ENCODE data around the gene IQGAP1.
"Not testable (repeated sequence)": the region's sequence is repeated elsewhere in the genome, so short reads cannot be mapped to it uniquely, and the experiment has no call there.

Gene IQGAP1

DNA sequence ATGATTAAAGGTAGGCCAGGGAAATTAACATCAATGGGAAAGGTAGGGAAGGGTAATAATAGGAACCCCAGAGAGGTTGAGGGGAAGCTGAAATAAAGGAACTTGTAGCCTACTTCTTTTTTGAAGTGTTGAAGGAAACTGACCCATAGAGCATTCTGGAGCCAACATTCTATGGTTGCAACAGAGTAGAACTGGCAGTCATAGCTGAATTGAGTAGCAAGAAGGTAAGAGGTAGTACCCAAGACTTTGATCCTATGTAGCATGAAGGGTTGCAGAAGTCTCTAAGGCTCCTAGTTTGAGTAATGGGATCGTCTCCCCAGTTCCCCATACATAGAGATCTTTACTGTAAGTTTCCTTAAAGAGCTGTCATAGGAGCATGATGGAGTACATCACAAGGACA lies 43.4 kb upstream of the IQGAP1 start:
- TF ChIP-seq, protein P1, sequence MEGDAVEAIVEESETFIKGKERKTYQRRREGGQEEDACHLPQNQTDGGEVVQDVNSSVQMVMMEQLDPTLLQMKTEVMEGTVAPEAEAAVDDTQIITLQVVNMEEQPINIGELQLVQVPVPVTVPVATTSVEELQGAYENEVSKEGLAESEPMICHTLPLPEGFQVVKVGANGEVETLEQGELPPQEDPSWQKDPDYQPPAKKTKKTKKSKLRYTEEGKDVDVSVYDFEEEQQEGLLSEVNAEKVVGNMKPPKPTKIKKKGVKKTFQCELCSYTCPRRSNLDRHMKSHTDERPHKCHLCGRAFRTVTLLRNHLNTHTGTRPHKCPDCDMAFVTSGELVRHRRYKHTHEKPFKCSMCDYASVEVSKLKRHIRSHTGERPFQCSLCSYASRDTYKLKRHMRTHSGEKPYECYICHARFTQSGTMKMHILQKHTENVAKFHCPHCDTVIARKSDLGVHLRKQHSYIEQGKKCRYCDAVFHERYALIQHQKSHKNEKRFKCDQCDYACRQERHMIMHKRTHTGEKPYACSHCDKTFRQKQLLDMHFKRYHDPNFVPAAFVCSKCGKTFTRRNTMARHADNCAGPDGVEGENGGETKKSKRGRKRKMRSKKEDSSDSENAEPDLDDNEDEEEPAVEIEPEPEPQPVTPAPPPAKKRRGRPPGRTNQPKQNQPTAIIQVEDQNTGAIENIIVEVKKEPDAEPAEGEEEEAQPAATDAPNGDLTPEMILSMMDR (IDR thresholded peaks at IDR 0.05; ENCODE audit: low read depth, low read length, missing control alignments): no peak
- no peak for DNase-seq
- in situ Hi-C loops (cut with HindIII; ENCODE audit: low pct_ligation_motif_present, low sequenced_read_pairs): no loop called here
- no peak overlapping the region for H3K27ac ChIP-seq
- no peaks in the 10 kb centered on the region for H3K36me3 ChIP-seq (replicated peaks)
- no peaks in the 10 kb centered on the region for H3K27me3 ChIP-seq (replicated peaks)
- H3K4me3 ChIP-seq (ENCODE audit: low read depth, low read length): no peak overlapping the region

DNA sequence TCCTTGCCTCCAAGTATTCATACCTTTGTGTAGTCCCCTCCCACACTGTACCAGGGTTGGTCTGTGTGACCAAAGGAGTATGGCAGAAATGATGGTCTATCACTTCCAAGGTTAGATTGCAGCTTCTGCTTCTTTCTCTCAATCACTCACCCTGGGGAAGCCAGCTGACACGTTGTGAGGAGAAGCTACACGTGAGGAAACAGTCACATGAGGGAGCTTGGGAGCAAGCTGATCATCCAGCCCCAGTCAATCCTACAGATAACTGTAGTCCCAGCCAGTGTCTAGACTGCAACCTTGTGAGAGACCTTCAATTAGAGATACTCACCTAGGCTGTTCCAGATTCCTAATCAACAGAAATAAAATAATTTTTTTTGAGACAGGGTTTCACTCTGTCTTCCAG lies 42.2 kb upstream of the IQGAP1 start:
- no peak overlapping the region for H3K4me3 ChIP-seq (ENCODE audit: low read depth, low read length)
- TF ChIP-seq, protein P1 (IDR thresholded peaks at IDR 0.05; ENCODE audit: low read depth, low read length, missing control alignments): no peak
- in situ Hi-C loops (cut with HindIII; ENCODE audit: low pct_ligation_motif_present, low sequenced_read_pairs): no loop called here

DNA sequence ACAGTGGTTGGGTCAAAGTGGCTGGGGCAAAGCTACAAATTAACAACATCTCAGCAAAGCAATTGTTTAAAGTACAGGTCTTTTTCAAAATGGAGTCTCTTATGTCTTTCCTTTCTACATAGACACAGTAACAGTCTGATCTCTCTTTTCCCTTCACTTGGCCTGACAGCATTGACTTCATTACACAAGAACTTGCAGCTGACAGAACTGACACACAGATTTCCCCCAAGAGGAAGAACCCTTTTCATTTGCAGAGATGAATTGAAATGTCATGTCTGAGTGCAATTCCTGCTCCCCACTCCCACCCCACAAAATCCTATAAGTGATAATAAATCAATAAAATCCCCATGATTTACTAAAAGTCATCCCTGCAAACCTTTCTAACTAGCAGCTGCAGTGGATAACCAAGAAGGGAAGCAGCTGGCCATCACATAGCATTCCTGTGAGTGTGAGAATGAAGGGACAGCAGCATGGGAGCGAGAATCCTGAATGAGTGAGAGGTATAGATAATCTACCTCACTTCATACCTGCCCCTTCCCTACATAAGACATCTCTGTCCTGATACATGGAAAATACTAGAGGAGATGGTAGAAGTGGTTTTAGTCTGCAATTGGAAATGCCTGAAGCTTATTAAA lies 40.5 kb upstream of the IQGAP1 start:
- DNase-seq; in situ Hi-C loops (cut with HindIII; ENCODE audit: low pct_ligation_motif_present, low sequenced_read_pairs); H3K27ac ChIP-seq; H3K27me3 ChIP-seq (replicated peaks); H3K36me3 ChIP-seq (replicated peaks); H3K4me3 ChIP-seq (ENCODE audit: low read depth, low read length): not testable (repeated sequence)

More for the DNA sequence above, 42.2 kb upstream of the IQGAP1 start:
- DNase-seq: no peak
- no peaks in the 10 kb centered on the region for H3K27me3 ChIP-seq (replicated peaks)
- no peaks in the 10 kb centered on the region for H3K36me3 ChIP-seq (replicated peaks)
- H3K27ac ChIP-seq: no peak overlapping the region

DNA sequence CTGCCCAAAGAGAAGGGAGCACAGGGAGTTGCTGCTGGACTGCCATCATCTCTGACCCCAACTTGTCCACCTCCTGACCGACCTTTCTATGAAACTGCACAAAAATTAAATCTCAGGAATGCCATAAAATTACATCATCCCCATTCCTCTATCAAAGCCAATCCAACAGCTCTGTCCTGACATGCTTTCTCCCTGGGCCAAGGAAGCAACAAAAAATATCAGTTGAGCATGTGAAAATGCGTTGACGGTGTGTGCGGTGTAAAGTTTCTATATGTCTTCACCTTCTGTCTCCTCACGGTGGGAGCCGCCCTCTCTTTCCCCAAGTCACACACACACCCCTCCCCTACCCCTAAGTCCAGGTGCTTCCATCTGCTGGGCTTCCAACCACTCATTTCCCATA lies 39.6 kb upstream of the IQGAP1 start:
- Histone ChIP-seq H3K4me3 (ENCODE audit: low read depth, low read length) (no peak overlapping the region), H3K27me3 (replicated peaks) (no peaks in the 10 kb centered on the region), H3K36me3 (replicated peaks) (no peaks in the 10 kb centered on the region), H3K27ac (no peak overlapping the region)
- TF ChIP-seq, protein P1 (IDR thresholded peaks at IDR 0.05; ENCODE audit: low read depth, low read length, missing control alignments): no peak
- in situ Hi-C loops (cut with HindIII; ENCODE audit: low pct_ligation_motif_present, low sequenced_read_pairs): no loop called here
- no peak for DNase-seq

DNA sequence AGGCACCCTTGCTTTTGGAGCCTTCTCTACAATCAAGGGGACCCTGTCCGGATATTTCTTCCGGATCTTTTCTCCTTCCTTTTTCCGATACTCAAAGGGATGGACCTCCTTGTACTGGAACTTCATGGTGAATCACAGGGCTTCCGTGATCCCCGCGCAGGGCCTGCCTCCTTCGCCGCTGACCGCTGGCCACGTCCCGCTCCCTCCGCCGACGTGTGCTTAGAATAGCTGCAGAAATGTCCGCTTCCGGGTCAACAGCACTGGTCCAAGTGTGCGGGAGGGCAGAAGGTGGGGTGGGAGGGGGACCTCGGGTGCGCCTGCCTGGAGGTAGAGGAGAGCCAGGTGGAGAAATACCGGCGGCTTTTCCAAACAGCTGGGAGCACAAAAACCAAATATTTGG lies 39.0 kb upstream of the IQGAP1 start:
- DNase-seq: no peak
- in situ Hi-C loops (cut with HindIII; ENCODE audit: low pct_ligation_motif_present, low sequenced_read_pairs): no loop called here

DNA sequence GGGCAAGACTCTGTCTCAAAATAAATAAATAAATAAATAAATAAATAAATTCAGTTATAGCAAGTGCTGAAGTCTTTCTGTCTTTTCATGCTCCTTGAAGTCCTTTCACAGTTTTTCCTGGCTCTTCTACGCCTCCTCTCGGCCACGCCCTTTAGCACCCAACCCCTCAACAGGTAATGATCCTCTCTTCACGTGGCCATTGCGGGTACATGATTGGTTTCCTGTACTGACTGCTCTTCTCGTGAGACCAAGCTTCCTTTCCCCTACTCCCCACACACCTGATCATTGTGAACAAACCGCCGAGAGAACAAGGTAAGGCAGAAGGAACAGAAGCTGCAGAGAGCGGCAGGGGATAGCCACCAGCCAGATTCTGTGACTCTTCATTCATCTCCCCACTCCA lies 38.2 kb upstream of the IQGAP1 start:
- in situ Hi-C loops (cut with HindIII; ENCODE audit: low pct_ligation_motif_present, low sequenced_read_pairs): no loop called here
- TF ChIP-seq, protein P1 (IDR thresholded peaks at IDR 0.05; ENCODE audit: low read depth, low read length, missing control alignments): no peak
- Histone ChIP-seq H3K36me3 (replicated peaks) (no peaks in the 10 kb centered on the region), H3K27me3 (replicated peaks) (no peaks in the 10 kb centered on the region), H3K4me3 (ENCODE audit: low read depth, low read length) (no peak overlapping the region), H3K27ac (no peak overlapping the region)
- DNase-seq: no peak

More for the DNA sequence above, 39.0 kb upstream of the IQGAP1 start:
- Histone ChIP-seq H3K36me3 (replicated peaks) (no peaks in the 10 kb centered on the region), H3K27me3 (replicated peaks) (no peaks in the 10 kb centered on the region), H3K4me3 (ENCODE audit: low read depth, low read length) (no peak overlapping the region), H3K27ac (no peak overlapping the region)
- TF ChIP-seq, protein P1 (IDR thresholded peaks at IDR 0.05; ENCODE audit: low read depth, low read length, missing control alignments): no peak

All from brain microvascular endothelial cell (primary cell).